ENCODE measurements around the gene OR52I2.

OR52I2 gene

GRCh38 chr11:4581443-4581842, at the start of gene OR52I2:
OR52I2 (plus strand) TSS chr11:4581743.
- Histone ChIP-seq H3K36me3 (ENCODE audit: control insufficient read depth, insufficient read depth, low read length) (no peaks in the 10 kb centered on the region), H3K4me3 (ENCODE audit: low read length) (no peak within 1 kb of the TSS), H3K4me1 (ENCODE audit: control insufficient read depth, insufficient read depth, low read length) (no peaks in the 10 kb centered on the region), H3K27me3 (ENCODE audit: control insufficient read depth, insufficient read depth, low read length) (no peaks in the 10 kb centered on the region), H3K9me3 (ENCODE audit: control insufficient read depth, low read length) (no peaks in the 10 kb centered on the region), H3K9ac (ENCODE audit: low read length) (no peak within 1 kb of the TSS)

- no peaks in the 10 kb centered on the region for H3K4me1 ChIP-seq (ENCODE audit: control insufficient read depth, insufficient read depth, low read length)
- no peak overlapping the region for H3K9ac ChIP-seq (ENCODE audit: low read length)
- no peaks in the 10 kb centered on the region for H3K36me3 ChIP-seq (ENCODE audit: control insufficient read depth, insufficient read depth, low read length)
- no peak overlapping the region for H3K4me3 ChIP-seq (ENCODE audit: low read length)
- H3K9me3 ChIP-seq (ENCODE audit: control insufficient read depth, low read length), result no peaks in the 10 kb centered on the region
- H3K27me3 ChIP-seq (ENCODE audit: control insufficient read depth, insufficient read depth, low read length), result no peaks in the 10 kb centered on the region
Observed at GRCh38 chr11:4539603-4540219, 41.8 kb upstream of the OR52I2 start.

- no peaks in the 10 kb centered on the region for H3K4me1 ChIP-seq (ENCODE audit: control insufficient read depth, insufficient read depth, low read length)
Observed at GRCh38 chr11:4541071-4541470, 40.5 kb upstream of the OR52I2 start.

GRCh38 chr11:4543561-4543960, 38.0 kb upstream of the OR52I2 start:
- Histone ChIP-seq H3K4me3 (ENCODE audit: low read length) (no peak overlapping the region), H3K9me3 (ENCODE audit: control insufficient read depth, low read length) (no peaks in the 10 kb centered on the region), H3K9ac (ENCODE audit: low read length) (no peak overlapping the region), H3K4me1 (ENCODE audit: control insufficient read depth, insufficient read depth, low read length) (peaks cover 5% of the 10 kb centered on the region), H3K36me3 (ENCODE audit: control insufficient read depth, insufficient read depth, low read length) (no peaks in the 10 kb centered on the region), H3K27me3 (ENCODE audit: control insufficient read depth, insufficient read depth, low read length) (no peaks in the 10 kb centered on the region)

More at GRCh38 chr11:4541071-4541470, 40.5 kb upstream of the OR52I2 start:
- Histone ChIP-seq H3K9me3 (ENCODE audit: control insufficient read depth, low read length) (no peaks in the 10 kb centered on the region), H3K9ac (ENCODE audit: low read length) (no peak overlapping the region), H3K36me3 (ENCODE audit: control insufficient read depth, insufficient read depth, low read length) (no peaks in the 10 kb centered on the region), H3K4me3 (ENCODE audit: low read length) (no peak overlapping the region), H3K27me3 (ENCODE audit: control insufficient read depth, insufficient read depth, low read length) (no peaks in the 10 kb centered on the region)

- H3K27me3 ChIP-seq (ENCODE audit: control insufficient read depth, insufficient read depth, low read length), result no peaks in the 10 kb centered on the region
- no peaks in the 10 kb centered on the region for H3K9me3 ChIP-seq (ENCODE audit: control insufficient read depth, low read length)
- no peak within 1 kb of the TSS for H3K9ac ChIP-seq (ENCODE audit: low read length)
- no peaks in the 10 kb centered on the region for H3K36me3 ChIP-seq (ENCODE audit: control insufficient read depth, insufficient read depth, low read length)
- no peak within 1 kb of the TSS for H3K4me3 ChIP-seq (ENCODE audit: low read length)
- peaks cover 5% of the 10 kb centered on the region for H3K4me1 ChIP-seq (ENCODE audit: control insufficient read depth, insufficient read depth, low read length)
Observed at GRCh38 chr11:4544891-4545290, 36.7 kb upstream of the OR52I2 start, which contains the start of gene OR52M1. OR52M1 (plus strand) TSS chr11:4545191; CDS start chr11:4545191, 0 bp downstream.

GRCh38 chr11:4546878-4547277, 34.7 kb upstream of the OR52I2 start:
- no peak overlapping the region for H3K9ac ChIP-seq (ENCODE audit: low read length)
- no peak overlapping the region for H3K4me3 ChIP-seq (ENCODE audit: low read length)
- H3K9me3 ChIP-seq (ENCODE audit: control insufficient read depth, low read length), result no peaks in the 10 kb centered on the region
- H3K36me3 ChIP-seq (ENCODE audit: control insufficient read depth, insufficient read depth, low read length), result no peaks in the 10 kb centered on the region
- peaks cover 5% of the 10 kb centered on the region for H3K4me1 ChIP-seq (ENCODE audit: control insufficient read depth, insufficient read depth, low read length)
- H3K27me3 ChIP-seq (ENCODE audit: control insufficient read depth, insufficient read depth, low read length), result no peaks in the 10 kb centered on the region

- Histone ChIP-seq H3K9me3 (ENCODE audit: control insufficient read depth, low read length) (no peaks in the 10 kb centered on the region), H3K27me3 (ENCODE audit: control insufficient read depth, insufficient read depth, low read length) (no peaks in the 10 kb centered on the region), H3K36me3 (ENCODE audit: control insufficient read depth, insufficient read depth, low read length) (no peaks in the 10 kb centered on the region), H3K9ac (ENCODE audit: low read length) (no peak overlapping the region), H3K4me1 (ENCODE audit: control insufficient read depth, insufficient read depth, low read length) (peaks cover 5% of the 10 kb centered on the region), H3K4me3 (ENCODE audit: low read length) (no peak overlapping the region)
Observed at GRCh38 chr11:4547416-4547815, 34.1 kb upstream of the OR52I2 start.

GRCh38 chr11:4551346-4551979, 30.1 kb upstream of the OR52I2 start:
- Histone ChIP-seq H3K9me3 (ENCODE audit: control insufficient read depth, low read length) (no peaks in the 10 kb centered on the region), H3K4me1 (ENCODE audit: control insufficient read depth, insufficient read depth, low read length) (peaks cover 5% of the 10 kb centered on the region), H3K36me3 (ENCODE audit: control insufficient read depth, insufficient read depth, low read length) (no peaks in the 10 kb centered on the region), H3K27me3 (ENCODE audit: control insufficient read depth, insufficient read depth, low read length) (no peaks in the 10 kb centered on the region), H3K9ac (ENCODE audit: low read length) (no peak overlapping the region), H3K4me3 (ENCODE audit: low read length) (no peak overlapping the region)

- no peaks in the 10 kb centered on the region for H3K9me3 ChIP-seq (ENCODE audit: control insufficient read depth, low read length)
- H3K4me3 ChIP-seq (ENCODE audit: low read length), result no peak overlapping the region
- H3K9ac ChIP-seq (ENCODE audit: low read length), result no peak overlapping the region
- no peaks in the 10 kb centered on the region for H3K36me3 ChIP-seq (ENCODE audit: control insufficient read depth, insufficient read depth, low read length)
- H3K4me1 ChIP-seq (ENCODE audit: control insufficient read depth, insufficient read depth, low read length), result no peaks in the 10 kb centered on the region
- H3K27me3 ChIP-seq (ENCODE audit: control insufficient read depth, insufficient read depth, low read length), result no peaks in the 10 kb centered on the region
Observed at GRCh38 chr11:4559527-4560440, 21.8 kb upstream of the OR52I2 start.

GRCh38 chr11:4560467-4560866, 21.1 kb upstream of the OR52I2 start:
- Histone ChIP-seq H3K4me1 (ENCODE audit: control insufficient read depth, insufficient read depth, low read length) (no peaks in the 10 kb centered on the region), H3K36me3 (ENCODE audit: control insufficient read depth, insufficient read depth, low read length) (no peaks in the 10 kb centered on the region), H3K27me3 (ENCODE audit: control insufficient read depth, insufficient read depth, low read length) (no peaks in the 10 kb centered on the region), H3K9ac (ENCODE audit: low read length) (no peak overlapping the region), H3K4me3 (ENCODE audit: low read length) (no peak overlapping the region), H3K9me3 (ENCODE audit: control insufficient read depth, low read length) (no peaks in the 10 kb centered on the region)

- H3K9ac ChIP-seq (ENCODE audit: low read length), result no peak overlapping the region
- no peaks in the 10 kb centered on the region for H3K4me1 ChIP-seq (ENCODE audit: control insufficient read depth, insufficient read depth, low read length)
- H3K27me3 ChIP-seq (ENCODE audit: control insufficient read depth, insufficient read depth, low read length), result no peaks in the 10 kb centered on the region
- H3K36me3 ChIP-seq (ENCODE audit: control insufficient read depth, insufficient read depth, low read length), result no peaks in the 10 kb centered on the region
- no peaks in the 10 kb centered on the region for H3K9me3 ChIP-seq (ENCODE audit: control insufficient read depth, low read length)
- no peak overlapping the region for H3K4me3 ChIP-seq (ENCODE audit: low read length)
Observed at GRCh38 chr11:4565371-4565770, 16.2 kb upstream of the OR52I2 start.

- Histone ChIP-seq H3K36me3 (ENCODE audit: control insufficient read depth, insufficient read depth, low read length) (no peaks in the 10 kb centered on the region), H3K27me3 (ENCODE audit: control insufficient read depth, insufficient read depth, low read length) (no peaks in the 10 kb centered on the region), H3K4me1 (ENCODE audit: control insufficient read depth, insufficient read depth, low read length) (no peaks in the 10 kb centered on the region), H3K9me3 (ENCODE audit: control insufficient read depth, low read length) (no peaks in the 10 kb centered on the region), H3K9ac (ENCODE audit: low read length) (no peak overlapping the region), H3K4me3 (ENCODE audit: low read length) (no peak overlapping the region)
Observed at GRCh38 chr11:4569075-4569474, 12.5 kb upstream of the OR52I2 start.

Data from mucosa of stomach (tissue), 1 donor.